Suprapubic skin (tissue), 4 donors: ENCODE measurements around the gene GAS7. TPM values are rescaled to one million over a fixed set of nuclear protein-coding genes. Genes with fewer than 3 reads are reported as not detected.
"Not testable (repeated sequence)": the region's sequence is repeated elsewhere in the genome, so short reads cannot be mapped to it uniquely, and the experiment has no call there.

Source experiments
- DNase-seq, 2 donors: peaks; one replicate each; pipeline ENCODE4 v3.0.0-alpha.2; 2019; ENCODE audit warnings: low spot score in 2 of 2
- H3K27ac ChIP-seq: fragments of 200-600 bp; sonication (generic); one replicate; pipeline ENCODE4 v1.5.1; 2019
- H3K27me3 ChIP-seq: fragments of 200-600 bp; sonication (generic); one replicate; pipeline ENCODE4 v1.5.1; 2019
- H3K36me3 ChIP-seq: fragments of 200-600 bp; sonication (generic); one replicate; pipeline ENCODE4 v1.5.1; 2019
- H3K4me1 ChIP-seq: fragments of 200-600 bp; sonication (generic); one replicate; pipeline ENCODE4 v1.5.1; 2019
- H3K4me3 ChIP-seq: fragments of 200-600 bp; sonication (generic); one replicate; pipeline ENCODE4 v1.5.1; 2019; ENCODE audit warnings: mild to moderate bottlenecking
- H3K9me3 ChIP-seq: fragments of 200-600 bp; sonication (generic); one replicate; pipeline ENCODE4 v1.5.1; 2019
- CTCF ChIP-seq, 2 donors: fragments of 200-600 bp in 1 of 2; fragments of 450-650 bp in 1 of 2; sonication (generic) in 1 of 2; IDR thresholded peaks; one replicate each; pipeline ENCODE4 v1.5.1; 2016 to 2019; ENCODE audit warnings: antibody characterized with exemption in 2 of 2, mild to moderate bottlenecking in 1 of 2, moderate library complexity in 1 of 2
- EP300 ChIP-seq: sonication (generic); formaldehyde crosslinking; IDR thresholded peaks from one replicate; pipeline ENCODE4 v1.6.1; 2017; ENCODE audit warnings: antibody characterized with exemption
- POLR2A ChIP-seq, 2 donors: fragments of 450-650 bp; IDR thresholded peaks; one replicate each; pipeline ENCODE4 v1.6.1; 2017; ENCODE audit warnings: antibody characterized with exemption in 2 of 2, mild to moderate bottlenecking in 2 of 2, moderate library complexity in 2 of 2
- POLR2AphosphoS5 ChIP-seq, 3 donors: sonication (generic); formaldehyde crosslinking; IDR thresholded peaks; one replicate each; pipeline ENCODE4 v1.6.1; 2017; ENCODE audit warnings: antibody characterized with exemption in 3 of 3
- WGBS: methylation state at CpG from one replicate; pipeline ENCODE4 v1.1.5; 2018; 5-methylcytosine and 5-hydroxymethylcytosine counted together
- total RNA-seq, 4 donors: library from RNA; depleted of rRNA; stranded (reverse); fragments of >200 nt; gene quantifications; one replicate each; pipeline ENCODE4 v1.1.0, GENCODE V29; 2016

The GAS7 gene
- total RNA-seq, 4 donors from 2014 or later, result 45.7 to 106 (median 74.2) TPM

- H3K27ac ChIP-seq, result no peak overlapping the region
- DNase-seq, result no peak
- WGBS, result 15% methylated on average over 6 of the region's 6 CpGs
- no peaks in the 10 kb centered on the region for H3K9me3 ChIP-seq
- no peaks in the 10 kb centered on the region for H3K4me1 ChIP-seq
- TF ChIP-seq CTCF (IDR thresholded peaks at IDR 0.05) (peak; percentile 67 to 81), POLR2AphosphoS5 (IDR thresholded peaks at IDR 0.05) (no peak)
- H3K36me3 ChIP-seq, result peaks cover 17% of the 10 kb centered on the region
- no peak overlapping the region for H3K4me3 ChIP-seq
- no peaks in the 10 kb centered on the region for H3K27me3 ChIP-seq
Observed at GRCh38 chr17:9924735-9925191, 273.6 kb downstream of the GAS7 start.

- H3K27ac ChIP-seq, result no peak overlapping the region
- no peaks in the 10 kb centered on the region for H3K27me3 ChIP-seq
- DNase-seq, result no peak
- H3K9me3 ChIP-seq, result no peaks in the 10 kb centered on the region
- TF ChIP-seq CTCF (IDR thresholded peaks at IDR 0.05) (no peak), POLR2AphosphoS5 (IDR thresholded peaks at IDR 0.05) (no peak), POLR2A (IDR thresholded peaks at IDR 0.05) (no peak), EP300 (no peak)
- H3K4me3 ChIP-seq, result no peak overlapping the region
- H3K36me3 ChIP-seq, result peaks cover 35% of the 10 kb centered on the region
- WGBS, result 90% methylated on average over 14 of the region's 14 CpGs
- H3K4me1 ChIP-seq, result no peaks in the 10 kb centered on the region
Observed at GRCh38 chr17:9922012-9922848, 276.2 kb downstream of the GAS7 start.

GRCh38 chr17:9921216-9921615 is 277.2 kb downstream of the GAS7 start:
- not testable (repeated sequence) for H3K4me3 ChIP-seq, DNase-seq
- H3K36me3 ChIP-seq, result peaks cover 40% of the 10 kb centered on the region

GRCh38 chr17:9918804-9919352 is 279.5 kb downstream of the GAS7 start:
- H3K27me3 ChIP-seq, result no peaks in the 10 kb centered on the region
- no peak overlapping the region for H3K4me3 ChIP-seq
- H3K4me1 ChIP-seq, result no peaks in the 10 kb centered on the region
- peaks cover 58% of the 10 kb centered on the region for H3K36me3 ChIP-seq
- WGBS, result 100% methylated on average over 4 of the region's 5 CpGs
- no peak for DNase-seq
- H3K9me3 ChIP-seq, result no peaks in the 10 kb centered on the region
- TF ChIP-seq CTCF (IDR thresholded peaks at IDR 0.05), result no peak
- no peak for TF ChIP-seq POLR2A (IDR thresholded peaks at IDR 0.05)
- TF ChIP-seq POLR2AphosphoS5 (IDR thresholded peaks at IDR 0.05), result no peak
- TF ChIP-seq EP300, result no peak
- no peak overlapping the region for H3K27ac ChIP-seq

More at GRCh38 chr17:9921216-9921615, 277.2 kb downstream of the GAS7 start:
- not testable (repeated sequence) for H3K27ac ChIP-seq, H3K4me1 ChIP-seq, H3K9me3 ChIP-seq, H3K27me3 ChIP-seq
- WGBS, result 88% methylated on average over 13 of the region's 13 CpGs

GRCh38 chr17:9918352-9918751 is 280.1 kb downstream of the GAS7 start:
- 96% methylated on average over 8 of the region's 8 CpGs for WGBS
- no peaks in the 10 kb centered on the region for H3K9me3 ChIP-seq
- H3K4me3 ChIP-seq, result no peak overlapping the region
- no peaks in the 10 kb centered on the region for H3K4me1 ChIP-seq
- DNase-seq, result no peak
- TF ChIP-seq EP300, result no peak
- no peaks in the 10 kb centered on the region for H3K27me3 ChIP-seq
- no peak overlapping the region for H3K27ac ChIP-seq
- H3K36me3 ChIP-seq, result peaks cover 58% of the 10 kb centered on the region

- Histone ChIP-seq H3K27ac (no peak overlapping the region), H3K4me1 (no peaks in the 10 kb centered on the region), H3K36me3 (peaks cover 58% of the 10 kb centered on the region), H3K4me3 (no peak overlapping the region), H3K9me3 (no peaks in the 10 kb centered on the region), H3K27me3 (no peaks in the 10 kb centered on the region)
- 89% methylated on average over 19 of the region's 19 CpGs for WGBS
- peak in 1 of 2 donors; percentile 52 for DNase-seq
- TF ChIP-seq CTCF (IDR thresholded peaks at IDR 0.05) (no peak), EP300 (no peak), POLR2A (IDR thresholded peaks at IDR 0.05) (no peak), POLR2AphosphoS5 (IDR thresholded peaks at IDR 0.05) (no peak)
Observed at GRCh38 chr17:9917801-9918200, 280.6 kb downstream of the GAS7 start.
